SK-N-SH treated with all-trans-retinoic acid at 6 μM for 48 hours (cell line): ENCODE measurements around the gene GRID1.

Source experiments
- ARNTL ChIP-seq: fragments of 450-650 bp; formaldehyde crosslinking; IDR thresholded peaks from 2 replicates; pipeline ENCODE4 v1.5.0; 2020; ENCODE audit warnings: low read depth, mild to moderate bottlenecking, moderate library complexity, borderline replicate concordance
- CREB5 ChIP-seq: fragments of 250-450 bp; sonication (Bioruptor Pico); IDR thresholded peaks from 2 replicates; pipeline ENCODE4 v1.5.1; 2020; ENCODE audit warnings: low read depth, mild to moderate bottlenecking, moderate library complexity
- ESRRG ChIP-seq: fragments of 250-450 bp; sonication (Bioruptor Pico); IDR thresholded peaks from 2 replicates; pipeline ENCODE4 v1.6.1; 2021; ENCODE audit warnings: mild to moderate bottlenecking
- PATZ1 ChIP-seq: fragments of 250-450 bp; sonication (Bioruptor Pico); IDR thresholded peaks from 2 replicates; pipeline ENCODE4 v1.8.0; 2020; ENCODE audit warnings: mild to moderate bottlenecking, moderate library complexity, borderline replicate concordance
- POU6F1 ChIP-seq: fragments of 250-450 bp; sonication (Bioruptor Pico); IDR thresholded peaks from 2 replicates; pipeline ENCODE4 v1.8.0; 2021; ENCODE audit warnings: low read depth, mild to moderate bottlenecking, moderate library complexity, borderline replicate concordance
- PPARA ChIP-seq: fragments of 250-450 bp; sonication (Bioruptor Pico); IDR thresholded peaks from 2 replicates; pipeline ENCODE4 v1.5.0; 2020; ENCODE audit warnings: mild to moderate bottlenecking, borderline replicate concordance
- RARB ChIP-seq: fragments of 250-450 bp; sonication (Bioruptor Pico); IDR thresholded peaks from 2 replicates; pipeline ENCODE4 v1.8.0; 2021; ENCODE audit warnings: mild to moderate bottlenecking, moderate library complexity
- SNAI2 ChIP-seq: fragments of 250-450 bp; sonication (Bioruptor Pico); IDR thresholded peaks from 2 replicates; pipeline ENCODE4 v1.5.0; 2020; ENCODE audit warnings: mild to moderate bottlenecking, moderate library complexity
- TSHZ2 ChIP-seq: fragments of 250-450 bp; sonication (Bioruptor Pico); IDR thresholded peaks from 2 replicates; pipeline ENCODE4 v1.5.0; 2020; ENCODE audit warnings: mild to moderate bottlenecking, moderate library complexity
- ZC3H10 ChIP-seq: fragments of 250-450 bp; sonication (Bioruptor Pico); IDR thresholded peaks from 2 replicates; pipeline ENCODE4 v1.5.1; 2021; ENCODE audit warnings: mild to moderate bottlenecking, moderate library complexity
- ZFP3 ChIP-seq: fragments of 250-450 bp; sonication (Bioruptor Pico); IDR thresholded peaks from 2 replicates; pipeline ENCODE4 v1.5.0; 2020; ENCODE audit warnings: mild to moderate bottlenecking, moderate library complexity
- ZNF565 ChIP-seq: fragments of 450-650 bp; formaldehyde crosslinking; conservative IDR thresholded peaks from 2 replicates; pipeline ENCODE4 v1.5.0; 2020; ENCODE audit warnings: low read depth, mild to moderate bottlenecking, moderate library complexity
- ZNF70 ChIP-seq: fragments of 450-650 bp; formaldehyde crosslinking; IDR thresholded peaks from 2 replicates; pipeline ENCODE4 v1.5.0; 2020; ENCODE audit warnings: mild to moderate bottlenecking, moderate library complexity

GRCh38 chr10:86389441-86390193 lies 23.0 kb upstream of the GRID1 start:
- TF ChIP-seq ESRRG (CRISPR knock-in tag) = no peak
- TF ChIP-seq RARB = no peak
- no peak for TF ChIP-seq PATZ1 (CRISPR knock-in tag)
- no peak for TF ChIP-seq ZC3H10 (CRISPR knock-in tag)
- TF ChIP-seq POU6F1 = no peak
- TF ChIP-seq ZFP3 (CRISPR knock-in tag) = no peak
- no peak for TF ChIP-seq TSHZ2 (CRISPR knock-in tag)
- no peak for TF ChIP-seq ZNF565 (CRISPR knock-in tag)
- TF ChIP-seq SNAI2 (CRISPR knock-in tag) = no peak
- TF ChIP-seq PPARA (CRISPR knock-in tag) = no peak
- TF ChIP-seq ARNTL (CRISPR knock-in tag) = no peak
- TF ChIP-seq CREB5 (CRISPR knock-in tag) = no peak
- no peak for TF ChIP-seq ZNF70 (CRISPR knock-in tag)
